Body of pancreas (tissue), 4 donors: Measurements from ENCODE around the gene NOL4L.
A peak's percentile ranks its signal among the peaks of the same experiment; 100 is the strongest.

ENCODE experiments used
- CTCF ChIP-seq, 7 experiments: fragments of 450-650 bp in 4 of 7; fragments of 200-600 bp in 3 of 7; sonication (generic) in 3 of 7; IDR thresholded peaks; one replicate each; pipeline ENCODE4 v1.5.1; 2016 to 2019; ENCODE audit warnings: antibody characterized with exemption in 7 of 7
- POLR2A ChIP-seq, 3 donors: fragments of 450-650 bp; IDR thresholded peaks; one replicate each; pipeline ENCODE4 v1.6.1; 2016; ENCODE audit warnings: antibody characterized with exemption in 3 of 3, mild to moderate bottlenecking in 2 of 3

GRCh38 chr20:32521780-32522525, 63.2 kb downstream of the NOL4L start:
- TF ChIP-seq CTCF (IDR thresholded peaks at IDR 0.05) (peak; percentile 67 to 94 (median 85)), POLR2A (IDR thresholded peaks at IDR 0.05) (no peak)
